ENCODE data around the gene CAMK1D.

The CAMK1D gene

DNA sequence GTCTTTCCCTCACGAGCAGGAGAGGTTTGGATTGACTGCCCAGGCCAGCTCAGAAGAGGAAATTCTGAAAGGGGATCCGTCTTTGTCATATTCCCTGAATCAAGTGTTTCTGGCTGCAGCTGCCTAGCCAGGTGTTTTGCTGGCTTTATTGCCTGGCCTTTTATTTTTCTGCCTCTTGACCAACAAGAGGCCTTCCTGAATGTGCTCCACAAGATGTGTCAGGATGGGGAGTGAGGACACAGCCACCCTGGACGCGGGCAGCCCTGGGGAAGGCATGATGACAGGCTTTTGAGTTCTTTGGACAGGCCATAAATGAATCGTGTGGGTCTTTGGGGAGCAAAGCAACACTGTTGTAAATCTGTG lies 163.6 kb downstream of the CAMK1D start:
- Mint-ChIP-seq H3K27me3 (no peaks in the 10 kb centered on the region), H3K27ac (no peak overlapping the region), H3K36me3 (no peaks in the 10 kb centered on the region), H3K4me3 (no peak overlapping the region), H3K9me3 (ENCODE audit: low read depth) (no peaks in the 10 kb centered on the region), H3K4me1 (ENCODE audit: low read depth) (peaks cover 39% of the 10 kb centered on the region)

DNA sequence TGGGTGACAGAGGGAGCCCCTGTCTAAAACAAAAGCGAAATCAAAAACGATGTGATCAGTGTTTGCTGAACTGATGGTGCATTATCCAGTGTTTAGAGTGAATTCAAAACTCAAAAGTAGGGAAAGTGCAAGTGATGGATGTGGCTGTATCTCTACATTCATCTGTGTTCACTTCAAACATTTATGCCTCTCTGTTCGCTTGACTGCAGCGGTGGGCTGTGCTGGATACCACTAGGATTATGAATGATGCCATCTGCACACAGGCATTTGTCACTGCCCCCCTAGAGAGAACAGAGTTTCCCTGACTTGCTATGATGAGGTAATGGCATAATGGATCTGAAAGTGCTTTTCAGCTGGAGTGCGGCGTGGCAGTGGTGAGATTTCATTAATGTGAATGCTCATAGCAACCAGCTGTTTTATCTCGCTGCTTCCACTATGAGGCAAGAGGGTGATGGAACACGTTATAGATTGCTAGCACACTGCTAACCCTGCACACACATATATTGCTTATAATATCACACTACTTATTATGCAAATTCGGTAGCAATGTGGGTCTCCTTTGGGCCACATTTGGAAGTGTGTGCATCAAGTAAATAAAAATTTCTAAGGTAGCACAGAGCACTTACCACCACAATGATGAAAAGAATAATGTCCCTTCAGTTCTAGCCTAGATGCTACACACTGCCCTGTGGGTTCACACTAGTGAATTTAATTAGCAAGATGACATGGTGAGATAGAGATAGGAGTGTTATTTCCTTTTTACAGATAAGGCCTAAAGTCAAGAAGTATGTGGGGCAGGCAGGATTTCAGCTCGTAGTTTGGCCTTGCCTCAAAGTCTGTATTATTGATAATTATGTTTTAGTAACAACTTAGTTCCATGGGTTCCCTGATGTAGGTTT lies 164.7 kb downstream of the CAMK1D start:
- Mint-ChIP-seq H3K27ac (no peak overlapping the region), H3K27me3 (no peaks in the 10 kb centered on the region), H3K36me3 (no peaks in the 10 kb centered on the region), H3K9me3 (ENCODE audit: low read depth) (no peaks in the 10 kb centered on the region), H3K4me1 (ENCODE audit: low read depth) (peaks cover 29% of the 10 kb centered on the region), H3K4me3 (no peak overlapping the region)

DNA sequence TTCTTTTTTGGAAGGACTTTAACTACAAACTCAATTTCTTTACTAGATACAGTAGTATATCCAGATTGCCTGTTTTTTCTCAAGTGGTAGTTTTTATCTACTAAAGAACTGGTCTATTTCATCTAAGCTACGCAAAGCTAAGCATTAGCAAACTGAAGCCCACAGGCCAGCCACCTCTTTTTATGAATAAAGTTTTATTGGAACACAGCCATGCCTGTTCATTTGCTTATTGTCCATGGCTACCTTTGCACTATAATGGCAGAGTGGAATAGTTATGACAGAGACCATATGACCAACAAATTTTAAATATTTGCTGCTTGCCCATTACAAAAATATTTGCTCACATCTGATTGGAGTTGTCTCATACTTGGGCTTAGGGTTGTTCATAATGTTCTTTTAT lies 168.7 kb downstream of the CAMK1D start:
- no peak overlapping the region for H3K27ac Mint-ChIP-seq
- no peaks in the 10 kb centered on the region for H3K27me3 Mint-ChIP-seq
- peaks cover 8% of the 10 kb centered on the region for H3K4me1 Mint-ChIP-seq (ENCODE audit: low read depth)
- H3K9me3 Mint-ChIP-seq (ENCODE audit: low read depth): no peaks in the 10 kb centered on the region
- no peak overlapping the region for H3K4me3 Mint-ChIP-seq
- peaks cover 2% of the 10 kb centered on the region for H3K36me3 Mint-ChIP-seq

DNA sequence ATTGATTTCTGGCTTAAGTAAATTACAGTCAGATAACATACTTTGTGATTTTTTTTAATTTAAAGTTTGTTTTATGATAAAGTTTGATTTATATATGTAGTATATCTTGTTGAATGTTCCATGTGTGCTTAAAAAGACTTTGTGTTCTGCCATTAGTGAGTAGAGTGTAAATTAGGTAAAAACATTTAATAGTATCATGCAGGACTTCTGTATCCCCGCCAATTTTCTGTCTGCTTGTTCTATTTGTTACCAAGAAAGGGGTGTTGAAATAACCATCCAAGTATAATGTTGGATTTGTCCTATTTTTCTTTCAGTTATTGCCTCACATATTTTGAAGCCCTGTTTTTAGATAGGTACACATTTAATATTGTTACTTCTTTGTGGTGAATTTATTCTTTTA lies 172.1 kb downstream of the CAMK1D start:
- Mint-ChIP-seq H3K9me3 (ENCODE audit: low read depth) (no peaks in the 10 kb centered on the region), H3K27ac (no peak overlapping the region)

GRCh38 chr10:12526311-12526710 lies 177.0 kb downstream of the CAMK1D start:
- peaks cover 2% of the 10 kb centered on the region for H3K36me3 Mint-ChIP-seq
- peaks cover 5% of the 10 kb centered on the region for H3K4me1 Mint-ChIP-seq (ENCODE audit: low read depth)
- H3K27ac Mint-ChIP-seq: no peak overlapping the region
- no peaks in the 10 kb centered on the region for H3K27me3 Mint-ChIP-seq
- H3K9me3 Mint-ChIP-seq (ENCODE audit: low read depth): no peaks in the 10 kb centered on the region
- H3K4me3 Mint-ChIP-seq: no peak overlapping the region

More for the DNA sequence above, 172.1 kb downstream of the CAMK1D start:
- Mint-ChIP-seq H3K36me3 (peaks cover 2% of the 10 kb centered on the region), H3K27me3 (no peaks in the 10 kb centered on the region), H3K4me1 (ENCODE audit: low read depth) (peaks cover 7% of the 10 kb centered on the region), H3K4me3 (no peak overlapping the region)

- Mint-ChIP-seq H3K27ac (no peak overlapping the region), H3K9me3 (ENCODE audit: low read depth) (no peaks in the 10 kb centered on the region), H3K36me3 (peaks cover 4% of the 10 kb centered on the region), H3K4me1 (ENCODE audit: low read depth) (peaks cover 9% of the 10 kb centered on the region), H3K4me3 (no peak overlapping the region), H3K27me3 (no peaks in the 10 kb centered on the region)
These were observed 180.6 kb downstream of the CAMK1D start for GRCh38 chr10:12529976-12530375.

DNA sequence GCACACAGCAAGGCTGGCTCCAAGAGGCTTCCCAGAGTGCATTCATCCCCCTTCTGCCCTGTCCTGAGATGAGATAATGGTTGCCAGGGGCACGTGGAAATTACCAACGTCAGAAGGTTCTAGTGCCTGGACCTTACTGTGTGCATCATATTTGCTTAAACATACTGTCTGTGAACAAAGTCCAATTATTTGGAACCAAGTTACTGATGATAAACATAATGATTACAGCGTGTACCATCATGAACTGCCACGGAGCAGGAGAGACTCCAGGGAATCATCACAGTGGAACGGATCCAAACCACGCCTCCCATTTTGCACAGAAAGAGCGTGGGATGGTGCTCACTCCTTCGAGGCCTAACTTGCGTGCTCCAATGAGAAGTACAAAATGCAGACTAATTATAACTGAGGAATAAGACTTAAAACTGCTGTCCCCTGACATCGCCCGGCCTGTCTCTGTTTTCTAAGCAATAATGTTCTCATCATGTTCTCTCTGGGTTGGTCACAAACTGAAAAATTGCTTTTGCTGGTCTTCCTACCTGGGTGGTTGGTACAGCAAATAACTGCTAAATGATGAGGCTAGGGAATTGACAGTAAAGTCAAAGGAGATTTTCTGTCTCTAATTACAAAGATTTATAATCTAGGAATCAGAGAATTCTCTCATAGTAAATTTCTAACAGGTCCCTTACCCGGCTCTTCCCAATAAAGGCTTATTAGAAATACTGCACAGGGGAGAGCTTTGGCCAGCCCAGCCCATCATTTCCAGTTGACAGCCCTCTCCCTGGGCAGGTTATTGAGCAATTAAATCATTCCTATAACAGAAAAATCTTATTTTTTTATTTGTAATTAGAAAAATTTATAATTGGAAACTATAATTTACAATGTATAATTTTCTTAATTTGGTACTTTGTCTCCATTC lies 182.2 kb downstream of the CAMK1D start:
- no peak overlapping the region for H3K4me3 Mint-ChIP-seq
- no peak overlapping the region for H3K27ac Mint-ChIP-seq
- H3K27me3 Mint-ChIP-seq: no peaks in the 10 kb centered on the region
- no peaks in the 10 kb centered on the region for H3K9me3 Mint-ChIP-seq (ENCODE audit: low read depth)
- H3K36me3 Mint-ChIP-seq: peaks cover 4% of the 10 kb centered on the region
- H3K4me1 Mint-ChIP-seq (ENCODE audit: low read depth): peaks cover 11% of the 10 kb centered on the region

- no peak overlapping the region for H3K4me3 Mint-ChIP-seq
These were observed 183.8 kb downstream of the CAMK1D start for GRCh38 chr10:12533151-12533550.

DNA sequence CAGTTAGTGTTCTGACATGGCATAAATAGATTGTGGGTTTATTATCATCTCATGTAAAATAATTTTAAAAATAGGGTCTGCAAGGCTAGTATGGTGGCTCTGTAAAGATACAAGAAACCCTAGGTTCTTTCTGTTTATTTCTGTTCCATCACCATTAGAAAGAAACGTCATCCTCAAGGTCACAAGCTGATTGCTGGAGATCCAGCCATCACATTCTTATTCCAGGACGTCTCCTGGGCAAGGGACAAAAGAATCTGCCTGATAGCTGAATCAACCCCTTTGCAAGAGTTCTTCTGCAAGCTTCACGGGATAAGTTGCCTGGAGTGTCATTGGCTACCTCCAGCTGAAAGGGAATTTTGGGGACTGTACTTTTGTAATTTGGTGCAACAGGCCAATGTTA lies 184.4 kb downstream of the CAMK1D start:
- H3K4me3 Mint-ChIP-seq: no peak overlapping the region
- H3K36me3 Mint-ChIP-seq: peaks cover 4% of the 10 kb centered on the region
- peaks cover 11% of the 10 kb centered on the region for H3K4me1 Mint-ChIP-seq (ENCODE audit: low read depth)
- no peak overlapping the region for H3K27ac Mint-ChIP-seq
- no peaks in the 10 kb centered on the region for H3K27me3 Mint-ChIP-seq
- H3K9me3 Mint-ChIP-seq (ENCODE audit: low read depth): no peaks in the 10 kb centered on the region

More at GRCh38 chr10:12533151-12533550, 183.8 kb downstream of the CAMK1D start:
- Mint-ChIP-seq H3K9me3 (ENCODE audit: low read depth) (no peaks in the 10 kb centered on the region), H3K36me3 (peaks cover 4% of the 10 kb centered on the region), H3K4me1 (ENCODE audit: low read depth) (peaks cover 11% of the 10 kb centered on the region), H3K27me3 (no peaks in the 10 kb centered on the region), H3K27ac (no peak overlapping the region)

DNA sequence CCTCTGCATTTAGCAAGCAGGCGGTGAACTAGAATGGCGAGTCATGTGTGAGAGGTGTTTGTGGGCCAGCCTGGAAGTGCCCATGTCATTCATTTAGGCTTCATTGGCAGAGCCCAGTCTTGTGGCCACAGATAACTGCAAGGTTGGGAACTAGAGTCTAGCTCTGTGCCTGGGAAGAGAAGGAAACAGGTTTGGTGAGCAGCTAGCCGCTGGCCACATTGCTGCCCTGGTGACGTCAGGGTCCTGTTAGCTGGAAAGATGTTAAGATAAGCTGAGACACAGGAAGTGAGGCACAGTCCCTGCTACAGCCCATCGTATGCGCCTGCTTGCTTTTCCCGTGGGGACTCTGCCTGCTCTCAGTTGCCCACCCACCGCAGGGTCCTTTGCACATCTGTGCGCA lies 185.5 kb downstream of the CAMK1D start:
- no peaks in the 10 kb centered on the region for H3K27me3 Mint-ChIP-seq
- H3K4me3 Mint-ChIP-seq: no peak overlapping the region
- H3K27ac Mint-ChIP-seq: no peak overlapping the region
- H3K9me3 Mint-ChIP-seq (ENCODE audit: low read depth): no peaks in the 10 kb centered on the region
- peaks cover 4% of the 10 kb centered on the region for H3K36me3 Mint-ChIP-seq
- peaks cover 11% of the 10 kb centered on the region for H3K4me1 Mint-ChIP-seq (ENCODE audit: low read depth)

GRCh38 chr10:12535656-12536055 lies 186.3 kb downstream of the CAMK1D start:
- peaks cover 7% of the 10 kb centered on the region for H3K36me3 Mint-ChIP-seq
- no peak overlapping the region for H3K27ac Mint-ChIP-seq
- no peak overlapping the region for H3K4me3 Mint-ChIP-seq
- no peaks in the 10 kb centered on the region for H3K9me3 Mint-ChIP-seq (ENCODE audit: low read depth)
- H3K27me3 Mint-ChIP-seq: no peaks in the 10 kb centered on the region
- H3K4me1 Mint-ChIP-seq (ENCODE audit: low read depth): peaks cover 17% of the 10 kb centered on the region

GRCh38 chr10:12538491-12538995 lies 189.2 kb downstream of the CAMK1D start:
- Mint-ChIP-seq H3K27me3 (no peaks in the 10 kb centered on the region), H3K36me3 (peaks cover 2% of the 10 kb centered on the region), H3K4me3 (no peak overlapping the region), H3K27ac (no peak overlapping the region), H3K9me3 (ENCODE audit: low read depth) (no peaks in the 10 kb centered on the region), H3K4me1 (ENCODE audit: low read depth) (peaks cover 25% of the 10 kb centered on the region)

GRCh38 chr10:12539350-12540164 lies 190.2 kb downstream of the CAMK1D start:
- Mint-ChIP-seq H3K4me3 (no peak overlapping the region), H3K27ac (no peak overlapping the region), H3K36me3 (peaks cover 2% of the 10 kb centered on the region), H3K9me3 (ENCODE audit: low read depth) (no peaks in the 10 kb centered on the region), H3K27me3 (no peaks in the 10 kb centered on the region), H3K4me1 (ENCODE audit: low read depth) (peaks cover 25% of the 10 kb centered on the region)

DNA sequence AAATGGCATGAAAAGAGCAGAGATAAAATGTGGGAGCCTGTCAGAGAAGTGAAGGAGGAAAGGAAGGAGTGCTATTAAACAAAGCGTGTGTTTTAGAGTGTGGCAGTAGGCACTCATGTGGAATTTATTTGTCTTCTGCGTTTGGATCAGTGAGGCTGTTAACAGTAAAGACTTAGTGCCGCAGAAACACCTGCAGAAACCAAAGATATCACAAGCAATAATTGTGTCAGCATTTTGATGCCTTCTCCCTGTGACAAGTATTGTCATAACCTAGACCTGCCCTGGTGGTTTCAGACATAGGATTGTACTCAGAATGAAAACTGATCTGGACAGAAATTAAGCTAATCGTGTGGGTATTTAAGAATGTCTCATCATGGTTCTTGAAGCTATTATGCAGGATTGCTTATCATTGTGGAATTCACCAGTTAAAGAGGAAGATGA lies 191.0 kb downstream of the CAMK1D start:
- H3K9me3 Mint-ChIP-seq (ENCODE audit: low read depth): no peaks in the 10 kb centered on the region
- no peak overlapping the region for H3K27ac Mint-ChIP-seq
- peaks cover 2% of the 10 kb centered on the region for H3K36me3 Mint-ChIP-seq
- no peaks in the 10 kb centered on the region for H3K27me3 Mint-ChIP-seq
- H3K4me1 Mint-ChIP-seq (ENCODE audit: low read depth): peaks cover 20% of the 10 kb centered on the region
- H3K4me3 Mint-ChIP-seq: no peak overlapping the region

All from activated naive CD8-positive, alpha-beta T cell (primary cell).